DND-41 (cell line): ENCODE data around the gene IRF6.

Source experiments
- ATAC-seq: fragments of 200-7000 bp; cut with Tn5 transposase; 3 replicates; pipeline ENCODE4 v1.9.1; 2021; ENCODE audit warnings: low read depth; ENCODE audit not compliant: insufficient read depth
- DNase-seq: peaks from one replicate; pipeline ENCODE4 v3.0.0-alpha.2; 2020
- H2AFZ ChIP-seq: 2 replicates; pipeline ENCODE4 v1.6.0; 2012; ENCODE audit warnings: low read depth, low read length
- H3K27ac ChIP-seq: 2 replicates; pipeline ENCODE4 v1.5.1; 2012; ENCODE audit warnings: low read length, inconsistent platforms
- H3K27me3 ChIP-seq: fragments of 200-600 bp; sonication (generic); 2 replicates; pipeline ENCODE4 v1.6.0; 2012; ENCODE audit warnings: low read length, mild to moderate bottlenecking, inconsistent platforms; ENCODE audit not compliant: insufficient read depth, poor library complexity
- H3K36me3 ChIP-seq: 2 replicates; pipeline ENCODE4 v1.5.1; 2012; ENCODE audit warnings: low read length, inconsistent platforms; ENCODE audit not compliant: insufficient read depth
- H3K4me1 ChIP-seq: 2 replicates; pipeline ENCODE4 v1.5.1; 2012; ENCODE audit warnings: mild to moderate bottlenecking, low read length; ENCODE audit not compliant: insufficient read depth
- H3K4me2 ChIP-seq: 2 replicates; pipeline ENCODE4 v1.6.0; 2012; ENCODE audit warnings: mild to moderate bottlenecking, moderate library complexity, low read length, inconsistent platforms; ENCODE audit not compliant: insufficient read depth
- H3K4me3 ChIP-seq, 2 experiments: fragments of 200-600 bp in 1 of 2; shearing (Covaris generic) in 1 of 2; 2 replicates each; pipeline ENCODE4 v1.5.1; 2012 to 2016; ENCODE audit warnings: inconsistent platforms in 2 of 2, low read length in 2 of 2, mild to moderate bottlenecking in 2 of 2, low read depth in 1 of 2, moderate library complexity in 1 of 2
- H3K79me2 ChIP-seq: 2 replicates; pipeline ENCODE4 v1.6.0; 2012; ENCODE audit warnings: low read length, inconsistent platforms; ENCODE audit not compliant: insufficient read depth
- H3K9ac ChIP-seq: 2 replicates; pipeline ENCODE4 v1.6.0; 2012; ENCODE audit warnings: low read depth, mild to moderate bottlenecking, inconsistent platforms, low read length, moderate library complexity
- H3K9me3 ChIP-seq: 2 replicates; pipeline ENCODE4 v1.5.1; 2012; ENCODE audit warnings: low read length, moderate library complexity, mild to moderate bottlenecking, inconsistent platforms; ENCODE audit not compliant: insufficient read depth, severe bottlenecking
- H4K20me1 ChIP-seq: 2 replicates; pipeline ENCODE4 v1.6.0; 2012; ENCODE audit warnings: low read length; ENCODE audit not compliant: insufficient read depth
- CTCF ChIP-seq: IDR thresholded peaks from 2 replicates; pipeline ENCODE4 v1.5.1; 2012; ENCODE audit warnings: borderline replicate concordance, low read length, moderate library complexity, mild to moderate bottlenecking; ENCODE audit not compliant: poor library complexity, severe bottlenecking; ENCODE audit errors: extremely low read depth
- EZH2 ChIP-seq: IDR thresholded peaks from 3 replicates; pipeline ENCODE4 v1.6.1; 2012; ENCODE audit warnings: borderline replicate concordance, low read depth, mild to moderate bottlenecking, moderate library complexity, low read length, inconsistent platforms; ENCODE audit not compliant: severe bottlenecking

IRF6 gene

GRCh38 chr1:209743145-209743482 is 62.8 kb downstream of the IRF6 start:
- Histone ChIP-seq H3K4me2 (no peak overlapping the region), H3K27me3 (no peaks in the 10 kb centered on the region), H3K9ac (no peak overlapping the region), H3K4me1 (no peaks in the 10 kb centered on the region), H3K9me3 (no peaks in the 10 kb centered on the region), H2AFZ (no peak overlapping the region), H3K36me3 (no peaks in the 10 kb centered on the region), H3K27ac (no peak overlapping the region), H3K79me2 (no peaks in the 10 kb centered on the region), H3K4me3 (no peak overlapping the region), H4K20me1 (no peaks in the 10 kb centered on the region)
- no peak for TF ChIP-seq CTCF
- no peak for TF ChIP-seq EZH2
- ATAC-seq: no peak
- DNase-seq: no peak

GRCh38 chr1:209742409-209743144 is 63.4 kb downstream of the IRF6 start:
- Histone ChIP-seq H3K9me3 (no peaks in the 10 kb centered on the region), H2AFZ (no peak overlapping the region), H3K4me1 (no peaks in the 10 kb centered on the region), H3K79me2 (no peaks in the 10 kb centered on the region), H3K4me2 (no peak overlapping the region), H3K27me3 (no peaks in the 10 kb centered on the region), H3K27ac (no peak overlapping the region), H3K36me3 (no peaks in the 10 kb centered on the region), H4K20me1 (no peaks in the 10 kb centered on the region), H3K9ac (no peak overlapping the region), H3K4me3 (no peak overlapping the region)
- ATAC-seq: no peak
- no peak for TF ChIP-seq EZH2
- DNase-seq: no peak

- H3K4me2 ChIP-seq: no peak overlapping the region
- ATAC-seq (no peak), DNase-seq (no peak)
- H3K9me3 ChIP-seq: no peaks in the 10 kb centered on the region
- H2AFZ ChIP-seq: no peak overlapping the region
- H3K27ac ChIP-seq: no peak overlapping the region
- TF ChIP-seq EZH2: no peak
- TF ChIP-seq CTCF: no peak
- no peaks in the 10 kb centered on the region for H3K36me3 ChIP-seq
- no peaks in the 10 kb centered on the region for H3K4me1 ChIP-seq
- H3K79me2 ChIP-seq: no peaks in the 10 kb centered on the region
- no peak overlapping the region for H3K9ac ChIP-seq
- H4K20me1 ChIP-seq: no peaks in the 10 kb centered on the region
- H3K4me3 ChIP-seq: no peak overlapping the region
- H3K27me3 ChIP-seq: no peaks in the 10 kb centered on the region
These were observed 64.1 kb downstream of the IRF6 start for GRCh38 chr1:209741889-209742288.

- ATAC-seq: no peak
- H3K27ac ChIP-seq: no peak overlapping the region
- no peak overlapping the region for H2AFZ ChIP-seq
- no peaks in the 10 kb centered on the region for H3K9me3 ChIP-seq
- TF ChIP-seq EZH2: no peak
- TF ChIP-seq CTCF: no peak
- H3K9ac ChIP-seq: no peak overlapping the region
- H4K20me1 ChIP-seq: no peaks in the 10 kb centered on the region
- H3K79me2 ChIP-seq: no peaks in the 10 kb centered on the region
- DNase-seq: no peak
- no peaks in the 10 kb centered on the region for H3K4me1 ChIP-seq
- no peaks in the 10 kb centered on the region for H3K27me3 ChIP-seq
- H3K4me3 ChIP-seq: no peak overlapping the region
- H3K4me2 ChIP-seq: no peak overlapping the region
- H3K36me3 ChIP-seq: no peaks in the 10 kb centered on the region
These were observed 64.7 kb downstream of the IRF6 start for GRCh38 chr1:209741193-209741592.
